HepG2 (cell line): ENCODE data around the gene SEMA4B. TPM values are rescaled to one million over a fixed set of nuclear protein-coding genes. Genes with fewer than 3 reads are reported as not detected.

ENCODE experiments used
- ERF ChIP-seq: IDR thresholded peaks from 2 replicates; pipeline ENCODE4 v1.6.1; 2018; ENCODE audit warnings: missing biosample characterization, missing genetic modification reagents
- FOXP1 ChIP-seq, 2 experiments: fragments of 450-650 bp in 1 of 2; IDR thresholded peaks; 2 replicates each; pipeline ENCODE4 v1.6.1; 2017 to 2018; ENCODE audit warnings: antibody characterized with exemption in 1 of 2
- HIVEP1 ChIP-seq: sonication (generic); formaldehyde crosslinking; IDR thresholded peaks from 2 replicates; pipeline ENCODE4 v1.4.0; 2020; ENCODE audit warnings: mild to moderate bottlenecking, missing genetic modification reagents
- HNRNPLL ChIP-seq: fragments of 200-400 bp; formaldehyde crosslinking; IDR thresholded peaks from 2 replicates; pipeline ENCODE4 v1.6.1; 2017; ENCODE audit warnings: mild to moderate bottlenecking, low read depth, low read length; ENCODE audit not compliant: poor library complexity, severe bottlenecking
- ISL2 ChIP-seq: sonication (generic); formaldehyde crosslinking; IDR thresholded peaks from 2 replicates; pipeline ENCODE4 v1.5.0; 2020; ENCODE audit warnings: missing genetic modification reagents
- MTA1 ChIP-seq: sonication (generic); formaldehyde crosslinking; IDR thresholded peaks from 2 replicates; pipeline ENCODE4 v1.4.0; 2020; ENCODE audit warnings: missing genetic modification reagents, mild to moderate bottlenecking, borderline replicate concordance
- NFYC ChIP-seq: IDR thresholded peaks from 2 replicates; pipeline ENCODE4 v1.6.1; 2016; ENCODE audit warnings: missing genetic modification reagents, missing compliant biosample characterization
- ONECUT2 ChIP-seq: sonication (generic); formaldehyde crosslinking; IDR thresholded peaks from 2 replicates; pipeline ENCODE4 v1.4.0; 2020; ENCODE audit warnings: missing genetic modification reagents
- RFXANK ChIP-seq: IDR thresholded peaks from 2 replicates; pipeline ENCODE4 v1.6.1; 2016
- SNAPC2 ChIP-seq: sonication (generic); formaldehyde crosslinking; IDR thresholded peaks from 2 replicates; pipeline ENCODE4 v1.8.1; 2022; ENCODE audit warnings: mild to moderate bottlenecking, missing genetic modification reagents
- SP1 ChIP-seq, 2 experiments: fragments of 450-650 bp in 1 of 2; sonication (generic) in 1 of 2; formaldehyde crosslinking in 1 of 2; IDR thresholded peaks; 2 replicates each; pipeline versions ENCODE4 v1.4.0 to v1.6.1; 2016 to 2020; ENCODE audit warnings: missing genetic modification reagents in 1 of 2
- SP5 ChIP-seq: IDR thresholded peaks from 2 replicates; pipeline ENCODE4 v1.6.1; 2016; ENCODE audit warnings: low read depth, borderline replicate concordance
- SPEN ChIP-seq: sonication (generic); formaldehyde crosslinking; IDR thresholded peaks from 2 replicates; pipeline ENCODE4 v1.5.1; 2020; ENCODE audit warnings: low read depth, mild to moderate bottlenecking, missing genetic modification reagents
- TFAP4 ChIP-seq: sonication (generic); IDR thresholded peaks from 2 replicates; pipeline ENCODE4 v1.6.1; 2016; ENCODE audit warnings: low read depth, borderline replicate concordance
- TOE1 ChIP-seq: sonication (generic); formaldehyde crosslinking; IDR thresholded peaks from 2 replicates; pipeline ENCODE4 v1.4.0; 2020; ENCODE audit warnings: mild to moderate bottlenecking, missing genetic modification reagents
- WIZ ChIP-seq: sonication (generic); formaldehyde crosslinking; IDR thresholded peaks from 2 replicates; pipeline ENCODE4 v1.5.1; 2020; ENCODE audit warnings: mild to moderate bottlenecking, missing genetic modification reagents
- ZBTB25 ChIP-seq: IDR thresholded peaks from 2 replicates; pipeline ENCODE4 v1.6.1; 2018; ENCODE audit warnings: missing genetic modification reagents
- ZBTB37 ChIP-seq: sonication (generic); formaldehyde crosslinking; IDR thresholded peaks from 2 replicates; pipeline ENCODE4 v1.4.0; 2020; ENCODE audit warnings: mild to moderate bottlenecking, missing genetic modification reagents
- ZNF136 ChIP-seq: sonication (generic); formaldehyde crosslinking; IDR thresholded peaks from 2 replicates; pipeline ENCODE4 v1.8.1; 2022; ENCODE audit warnings: low read depth, mild to moderate bottlenecking, moderate library complexity, missing genetic modification reagents
- ZNF143 ChIP-seq: sonication (generic); formaldehyde crosslinking; IDR thresholded peaks from 2 replicates; pipeline ENCODE4 v1.4.0; 2020; ENCODE audit warnings: missing genetic modification reagents
- ZNF264 ChIP-seq: sonication (generic); formaldehyde crosslinking; IDR thresholded peaks from 2 replicates; pipeline ENCODE4 v1.4.0; 2020; ENCODE audit warnings: missing genetic modification reagents
- ZNF431 ChIP-seq: sonication (generic); formaldehyde crosslinking; IDR thresholded peaks from 2 replicates; pipeline ENCODE4 v1.9.0; 2022; ENCODE audit warnings: missing genetic modification reagents, low read depth, mild to moderate bottlenecking, borderline replicate concordance
- ZNF83 ChIP-seq: sonication (generic); formaldehyde crosslinking; IDR thresholded peaks from 2 replicates; pipeline ENCODE4 v1.4.0; 2020; ENCODE audit warnings: missing genetic modification reagents, mild to moderate bottlenecking, borderline replicate concordance
- ZNF841 ChIP-seq: sonication (generic); formaldehyde crosslinking; IDR thresholded peaks from 2 replicates; pipeline ENCODE4 v1.8.1; 2023; ENCODE audit warnings: missing genetic modification reagents, borderline replicate concordance
- ZNF891 ChIP-seq: sonication (generic); formaldehyde crosslinking; IDR thresholded peaks from 2 replicates; pipeline ENCODE4 v1.5.0; 2020; ENCODE audit warnings: mild to moderate bottlenecking, missing genetic modification reagents
- ZSCAN5A ChIP-seq: sonication (generic); formaldehyde crosslinking; IDR thresholded peaks from 2 replicates; pipeline ENCODE4 v1.8.0; 2022; ENCODE audit warnings: mild to moderate bottlenecking, missing genetic modification reagents, borderline replicate concordance
- polyA plus RNA-seq, 8 experiments: library from polyadenylated mRNA; depleted of rRNA in 3 of 8; stranded (reverse) in 7 of 8; unstranded in 1 of 8; fragments of >200 nt; fragmentation: Illumina TruSeq in 4 of 8; extraction: Trizol in 4 of 8; gene quantifications; 2 replicates each; pipeline versions ENCODE4 v1.2.1 to v1.2.3, GENCODE V29; 2011 to 2016; ENCODE audit warnings: low read depth in 4 of 8, missing spikeins in 1 of 8, mixed read lengths in 1 of 8; ENCODE audit not compliant: insufficient read depth in 1 of 8
- total RNA-seq, 5 experiments: library from RNA; depleted of rRNA; stranded (reverse); fragments of >200 nt; fragmentation: Illumina TruSeq; extraction: Trizol; gene quantifications; 2 replicates each; pipeline ENCODE4 v1.2.3, GENCODE V29; 2016; ENCODE audit warnings: low read depth in 1 of 5

The SEMA4B gene
- total and polyA plus RNA-seq, 2 of the 13 experiments (the other 11 are each of a cell fraction or from before 2014, with no cell fraction given) = 2.1 to 17.0 TPM

- TF ChIP-seq TFAP4 (peak; percentile 66; the same call in 1 of the 2 replicates), HNRNPLL (peak; percentile 21), SNAPC2 (no peak), ZNF136 (CRISPR knock-in tag) (0 out of 2 replicates have a peak, but pooled peaks have one; percentile 17), HIVEP1 (CRISPR knock-in tag) (peak; percentile 62; the same call in 1 of the 2 replicates), WIZ (CRISPR knock-in tag) (0 out of 2 replicates have a peak, but pooled peaks have one; percentile 27), ZNF431 (CRISPR knock-in tag) (no peak), ZNF143 (CRISPR knock-in tag) (0 out of 2 replicates have a peak, but pooled peaks have one; percentile 22), ZBTB25 (CRISPR knock-in tag) (no peak), ZSCAN5A (no peak), ISL2 (CRISPR knock-in tag) (peak; percentile 67), ZNF83 (CRISPR knock-in tag) (0 out of 2 replicates have a peak, but pooled peaks have one; percentile 72), NFYC (0 out of 2 replicates have a peak, but pooled peaks have one; percentile 43), ERF (CRISPR knock-in tag) (peak; percentile 57), SP1 (IDR thresholded peaks at IDR 0.05) (no peak), SP1 (CRISPR knock-in tag; IDR thresholded peaks at IDR 0.05) (peak; percentile 61; the same call in 1 of the 2 replicates), ZNF841 (CRISPR knock-in tag) (no peak), MTA1 (CRISPR knock-in tag) (peak; percentile 74; the same call in 1 of the 2 replicates), SP5 (CRISPR knock-in tag) (peak; percentile 88), TOE1 (CRISPR knock-in tag) (no peak), RFXANK (CRISPR knock-in tag) (no peak), ZNF891 (CRISPR knock-in tag) (no peak), ONECUT2 (no peak), ZNF264 (CRISPR knock-in tag) (peak; percentile 45; the same call in 1 of the 2 replicates), FOXP1 (IDR thresholded peaks at IDR 0.05) (no peak), FOXP1 (CRISPR knock-in tag; IDR thresholded peaks at IDR 0.05) (peak; percentile 53; the same call in 1 of the 2 replicates), SPEN (CRISPR knock-in tag) (peak; percentile 58; the same call in 1 of the 2 replicates), ZBTB37 (0 out of 2 replicates have a peak, but pooled peaks have one; percentile 31)
These were observed 9.2 kb upstream of the SEMA4B start (continued) for GRCh38 chr15:90191794-90192509.
